Measurements from ENCODE around the gene GPR137.

GPR137 gene

GRCh38 chr11:64249038-64249437 lies 36.6 kb upstream of the GPR137 start:
- DNase-seq (ENCODE audit: low read depth): no peak

- DNase-seq (ENCODE audit: low read depth): no peak
Observed at GRCh38 chr11:64249563-64250414, 35.9 kb upstream of the GPR137 start.

- no peak for DNase-seq (ENCODE audit: low read depth)
Observed at GRCh38 chr11:64250415-64251015, 35.1 kb upstream of the GPR137 start.

GRCh38 chr11:64251016-64251752 lies 34.5 kb upstream of the GPR137 start, which contains the start of gene PLCB3:
Gene PLCB3 (plus strand): TSS chr11:64251530. CDS start chr11:64251650, 120 bp downstream.
- no peak for DNase-seq (ENCODE audit: low read depth)

- no peak for DNase-seq (ENCODE audit: low read depth)
Observed at GRCh38 chr11:64251753-64252002, 34.0 kb upstream of the GPR137 start.

GRCh38 chr11:64252003-64252872 lies 33.4 kb upstream of the GPR137 start:
- DNase-seq (ENCODE audit: low read depth): no peak

GRCh38 chr11:64253043-64253442 lies 32.6 kb upstream of the GPR137 start:
- DNase-seq (ENCODE audit: low read depth): no peak

GRCh38 chr11:64253481-64253880 lies 32.2 kb upstream of the GPR137 start:
- no peak for DNase-seq (ENCODE audit: low read depth)

GRCh38 chr11:64254326-64254725 lies 31.3 kb upstream of the GPR137 start:
- DNase-seq (ENCODE audit: low read depth): no peak

GRCh38 chr11:64255135-64256128 lies 30.2 kb upstream of the GPR137 start:
- DNase-seq (ENCODE audit: low read depth): no peak

GRCh38 chr11:64256300-64256699 lies 29.3 kb upstream of the GPR137 start:
- DNase-seq (ENCODE audit: low read depth): no peak

- DNase-seq (ENCODE audit: low read depth): no peak
Observed at GRCh38 chr11:64258356-64258755, 27.3 kb upstream of the GPR137 start.

- DNase-seq (ENCODE audit: low read depth): no peak
Observed at GRCh38 chr11:64258946-64259532, 26.6 kb upstream of the GPR137 start.

GRCh38 chr11:64259533-64260067 lies 26.0 kb upstream of the GPR137 start:
- DNase-seq (ENCODE audit: low read depth): no peak

GRCh38 chr11:64260147-64260708 lies 25.4 kb upstream of the GPR137 start:
- no peak for DNase-seq (ENCODE audit: low read depth)

GRCh38 chr11:64261556-64262080 lies 24.0 kb upstream of the GPR137 start:
- no peak for DNase-seq (ENCODE audit: low read depth)

- no peak for DNase-seq (ENCODE audit: low read depth)
Observed at GRCh38 chr11:64262271-64263002, 23.2 kb upstream of the GPR137 start.

GRCh38 chr11:64263021-64263946 lies 22.4 kb upstream of the GPR137 start:
- DNase-seq (ENCODE audit: low read depth): no peak

Data from stromal cell of bone marrow (primary cell).